ENCODE measurements around the gene MARCO.

Gene MARCO

DNA sequence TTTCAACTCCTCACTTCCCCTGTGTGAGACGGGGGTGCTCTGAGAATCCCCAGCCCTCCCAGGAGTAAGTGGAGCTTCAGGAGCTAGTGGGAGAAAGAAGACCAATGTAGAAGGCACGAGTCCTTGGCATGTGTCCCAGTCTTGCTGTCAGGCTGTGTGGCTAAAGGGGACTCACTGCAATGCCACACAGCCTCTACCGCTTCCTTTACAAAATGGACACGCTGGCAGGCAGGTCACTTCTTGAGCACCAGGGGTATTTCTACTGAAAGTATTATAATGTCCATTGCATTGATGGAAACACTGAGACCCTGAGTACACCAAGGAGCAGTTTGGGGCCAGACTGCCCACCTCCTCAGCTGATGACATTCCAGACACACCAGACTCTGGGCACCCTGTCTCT lies 35.8 kb upstream of the MARCO start:
- DNase-seq (ENCODE audit: extremely low spot score) = no peak
- ChIA-PET CTCF (no interaction called here), POLR2A (no interaction called here)
- TF ChIP-seq, protein P1, sequence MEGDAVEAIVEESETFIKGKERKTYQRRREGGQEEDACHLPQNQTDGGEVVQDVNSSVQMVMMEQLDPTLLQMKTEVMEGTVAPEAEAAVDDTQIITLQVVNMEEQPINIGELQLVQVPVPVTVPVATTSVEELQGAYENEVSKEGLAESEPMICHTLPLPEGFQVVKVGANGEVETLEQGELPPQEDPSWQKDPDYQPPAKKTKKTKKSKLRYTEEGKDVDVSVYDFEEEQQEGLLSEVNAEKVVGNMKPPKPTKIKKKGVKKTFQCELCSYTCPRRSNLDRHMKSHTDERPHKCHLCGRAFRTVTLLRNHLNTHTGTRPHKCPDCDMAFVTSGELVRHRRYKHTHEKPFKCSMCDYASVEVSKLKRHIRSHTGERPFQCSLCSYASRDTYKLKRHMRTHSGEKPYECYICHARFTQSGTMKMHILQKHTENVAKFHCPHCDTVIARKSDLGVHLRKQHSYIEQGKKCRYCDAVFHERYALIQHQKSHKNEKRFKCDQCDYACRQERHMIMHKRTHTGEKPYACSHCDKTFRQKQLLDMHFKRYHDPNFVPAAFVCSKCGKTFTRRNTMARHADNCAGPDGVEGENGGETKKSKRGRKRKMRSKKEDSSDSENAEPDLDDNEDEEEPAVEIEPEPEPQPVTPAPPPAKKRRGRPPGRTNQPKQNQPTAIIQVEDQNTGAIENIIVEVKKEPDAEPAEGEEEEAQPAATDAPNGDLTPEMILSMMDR (IDR thresholded peaks at IDR 0.05; ENCODE audit: control extremely low read depth, extremely low read depth, low read depth, missing control alignments) = no peak

DNA sequence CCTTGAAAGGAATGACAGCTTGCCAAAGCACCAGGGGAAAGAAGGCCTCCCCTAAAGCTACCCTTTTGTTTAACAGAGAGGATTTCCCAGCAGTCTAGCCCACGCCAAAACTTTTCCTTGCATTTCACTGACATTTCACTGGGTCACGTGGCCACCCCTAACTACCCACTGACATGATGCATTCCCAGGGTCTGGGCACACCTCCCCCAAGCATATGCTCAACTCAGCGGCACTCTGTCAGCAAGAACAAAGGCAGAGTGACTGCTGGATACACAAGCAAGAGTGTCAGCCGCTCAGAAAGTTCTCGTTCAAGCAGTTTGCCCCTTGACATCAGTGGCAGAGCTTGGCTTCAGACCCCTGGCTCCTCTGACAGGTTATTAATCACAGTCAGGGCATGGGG lies 34.2 kb upstream of the MARCO start:
- TF ChIP-seq, protein P1 (IDR thresholded peaks at IDR 0.05; ENCODE audit: control extremely low read depth, extremely low read depth, low read depth, missing control alignments) = no peak
- POLR2A ChIA-PET = no interaction called here
- DNase-seq (ENCODE audit: extremely low spot score) = no peak
- CTCF ChIA-PET = interaction anchor here (1.9 kb wide), 1 partner anchor 10 kb away, joined by 5 read pairs; no protein-coding TSS in a partner anchor

DNA sequence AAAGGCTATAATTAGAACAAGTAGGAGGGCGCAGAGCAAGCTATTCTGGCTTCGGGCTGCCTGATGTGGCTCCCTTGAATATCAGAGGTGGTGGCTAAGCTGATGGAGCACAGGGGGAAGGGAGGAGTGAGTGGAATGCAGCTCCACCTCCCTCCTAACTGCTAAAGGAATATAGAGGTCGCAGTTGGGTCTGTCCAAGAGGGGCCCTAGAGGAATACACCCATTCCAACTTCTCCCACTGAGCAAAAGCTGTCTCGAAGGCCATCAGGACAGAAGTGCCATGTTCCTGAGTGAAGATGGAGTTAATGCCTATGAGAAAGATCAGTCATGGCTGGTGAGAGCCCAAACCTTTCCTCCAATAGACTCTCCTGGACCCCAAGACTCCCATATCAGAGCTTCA lies 32.8 kb upstream of the MARCO start:
- CTCF ChIA-PET = interaction anchor here (1.9 kb wide), 1 partner anchor 8 kb away, joined by 5 read pairs; no protein-coding TSS in a partner anchor
- POLR2A ChIA-PET = no interaction called here
- no peak for DNase-seq (ENCODE audit: extremely low spot score)
- TF ChIP-seq, protein P1 (IDR thresholded peaks at IDR 0.05; ENCODE audit: control extremely low read depth, extremely low read depth, low read depth, missing control alignments) = no peak

GRCh38 chr2:118911166-118911856 lies 30.7 kb upstream of the MARCO start:
- no peak for DNase-seq (ENCODE audit: extremely low spot score)
- ChIA-PET POLR2A (no interaction called here), CTCF (interaction anchor here (1.5 kb wide), 1 partner anchor 8 kb away, joined by 5 read pairs; no protein-coding TSS in a partner anchor)
- TF ChIP-seq, protein P1 (IDR thresholded peaks at IDR 0.05; ENCODE audit: control extremely low read depth, extremely low read depth, low read depth, missing control alignments) = no peak

DNA sequence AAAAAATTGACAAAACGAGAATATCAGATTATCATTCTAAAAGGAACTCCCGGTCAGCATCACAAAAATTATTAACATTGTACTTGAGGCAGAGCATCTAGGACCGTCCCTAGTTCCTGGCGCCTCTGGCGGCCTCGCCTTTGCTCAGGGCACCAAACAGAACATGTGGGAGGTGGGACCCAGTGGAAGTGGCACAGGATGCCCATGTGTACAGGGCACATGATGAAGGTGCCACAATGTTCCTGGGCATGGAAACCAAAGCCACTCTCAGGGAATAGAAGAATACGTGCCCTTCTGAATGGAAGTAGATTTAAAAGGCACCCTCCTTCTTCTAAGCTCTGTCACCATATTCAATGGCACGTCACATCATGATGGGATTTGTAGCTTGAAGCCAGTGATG lies 30.1 kb upstream of the MARCO start:
- ChIA-PET CTCF (interaction anchor here (1.1 to 2.1 kb wide), 3 partner anchors 8 to 30 kb away, joined by 3 to 6 read pairs (median 5); no protein-coding TSS in a partner anchor), POLR2A (no interaction called here)
- DNase-seq (ENCODE audit: extremely low spot score) = no peak
- TF ChIP-seq, protein P1 (IDR thresholded peaks at IDR 0.05; ENCODE audit: control extremely low read depth, extremely low read depth, low read depth, missing control alignments) = no peak

DNA sequence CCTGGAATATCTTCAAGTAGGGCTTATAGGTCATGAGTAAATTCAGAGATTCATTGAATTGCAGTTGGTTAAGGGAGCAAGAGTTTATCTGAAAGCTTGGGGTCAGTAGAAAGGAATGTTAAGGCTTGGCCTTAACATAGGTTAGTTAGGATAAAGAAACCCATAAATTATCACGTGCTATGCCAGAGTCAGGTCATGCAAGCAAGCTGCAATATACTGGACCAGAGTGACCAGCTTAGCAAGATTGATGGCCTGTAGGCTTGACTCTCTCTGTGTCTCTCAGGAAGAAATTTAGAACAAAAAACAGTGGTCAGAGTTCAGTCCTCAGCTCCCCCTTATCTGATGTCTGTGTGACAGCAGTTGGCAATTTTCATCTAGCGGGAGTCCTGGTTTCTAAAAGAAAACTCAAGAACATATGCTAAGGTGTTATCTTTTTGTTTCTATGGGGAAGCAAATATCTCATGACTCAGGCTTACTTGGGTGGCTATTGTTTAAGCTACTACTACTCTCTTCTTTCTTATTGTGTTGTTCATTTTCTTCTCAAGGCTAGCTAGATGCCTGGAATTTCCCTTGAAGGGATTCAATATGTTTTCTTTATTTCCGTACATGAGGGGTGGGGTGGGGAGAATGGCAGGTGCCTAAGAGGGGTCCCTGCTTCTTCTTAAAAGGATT lies 28.7 kb upstream of the MARCO start:
- CTCF ChIA-PET = interaction anchor here (1.1 to 2.1 kb wide), 3 partner anchors 10 to 32 kb away, joined by 3 to 6 read pairs (median 5); no protein-coding TSS in a partner anchor
- POLR2A ChIA-PET = no interaction called here
- DNase-seq (ENCODE audit: extremely low spot score) = no peak
- TF ChIP-seq, protein P1 (IDR thresholded peaks at IDR 0.05; ENCODE audit: control extremely low read depth, extremely low read depth, low read depth, missing control alignments) = no peak

All from GM10248 (cell line).